GM12875 (cell line): Measurements from ENCODE around the gene PRKAR1A.
"Not testable (repeated sequence)": the region's sequence is repeated elsewhere in the genome, so short reads cannot be mapped to it uniquely, and the experiment has no call there.

Experiments used
- H3K4me3 ChIP-seq: one replicate; pipeline ENCODE4 v1.5.1; 2011; ENCODE audit warnings: low read depth, low read length, control low read depth
- CTCF ChIP-seq: IDR thresholded peaks from 2 replicates; pipeline ENCODE4 v1.5.1; 2011; ENCODE audit warnings: low read depth, mild to moderate bottlenecking, control low read depth, inconsistent platforms, low read length, moderate library complexity, borderline replicate concordance; ENCODE audit not compliant: insufficient read depth

The PRKAR1A gene

GRCh38 chr17:68482576-68483041 lies 29.6 kb upstream of the PRKAR1A start:
- no peak for TF ChIP-seq CTCF
- H3K4me3 ChIP-seq, result no peak overlapping the region

DNA sequence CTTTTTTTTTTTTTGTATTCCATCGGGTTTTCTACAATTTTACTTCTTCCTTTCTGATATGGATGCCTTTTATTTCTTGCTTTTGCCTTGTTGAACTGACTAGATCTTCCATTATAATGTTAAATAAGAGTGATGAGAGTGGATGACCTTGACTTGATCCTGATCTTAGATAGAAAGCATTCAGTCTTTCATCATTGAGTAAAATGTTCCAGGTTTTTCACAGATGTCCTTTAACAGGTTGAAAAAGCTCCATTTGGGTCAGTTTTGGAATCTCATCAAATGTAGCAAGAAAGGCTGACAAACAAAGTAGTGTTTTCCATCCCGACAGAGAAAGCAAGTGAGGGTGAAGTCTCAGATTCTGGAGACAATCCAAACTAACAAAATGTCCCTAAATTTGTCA lies 27.8 kb upstream of the PRKAR1A start:
- TF ChIP-seq CTCF, result no peak
- no peak overlapping the region for H3K4me3 ChIP-seq

DNA sequence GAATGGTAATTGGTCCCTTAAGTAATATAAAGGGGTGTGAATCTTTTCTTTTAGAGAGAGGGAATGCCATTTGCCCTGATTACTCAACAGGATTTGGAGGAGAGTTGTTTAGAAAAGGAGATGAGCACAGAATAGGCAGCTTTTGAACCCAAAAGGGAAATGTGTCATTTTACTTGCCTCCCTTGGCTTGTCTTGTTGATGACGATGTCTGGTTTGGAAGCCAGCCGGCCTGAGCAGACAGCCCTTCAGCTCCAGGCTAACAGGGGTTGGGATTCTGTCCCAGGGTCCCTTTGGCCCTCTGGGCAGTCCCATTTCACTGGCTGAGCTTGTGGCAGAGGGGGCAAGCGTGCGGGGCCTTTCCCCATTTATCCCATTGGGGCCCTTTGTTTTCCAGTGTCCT lies 22.3 kb upstream of the PRKAR1A start:
- H3K4me3 ChIP-seq, result no peak overlapping the region

DNA sequence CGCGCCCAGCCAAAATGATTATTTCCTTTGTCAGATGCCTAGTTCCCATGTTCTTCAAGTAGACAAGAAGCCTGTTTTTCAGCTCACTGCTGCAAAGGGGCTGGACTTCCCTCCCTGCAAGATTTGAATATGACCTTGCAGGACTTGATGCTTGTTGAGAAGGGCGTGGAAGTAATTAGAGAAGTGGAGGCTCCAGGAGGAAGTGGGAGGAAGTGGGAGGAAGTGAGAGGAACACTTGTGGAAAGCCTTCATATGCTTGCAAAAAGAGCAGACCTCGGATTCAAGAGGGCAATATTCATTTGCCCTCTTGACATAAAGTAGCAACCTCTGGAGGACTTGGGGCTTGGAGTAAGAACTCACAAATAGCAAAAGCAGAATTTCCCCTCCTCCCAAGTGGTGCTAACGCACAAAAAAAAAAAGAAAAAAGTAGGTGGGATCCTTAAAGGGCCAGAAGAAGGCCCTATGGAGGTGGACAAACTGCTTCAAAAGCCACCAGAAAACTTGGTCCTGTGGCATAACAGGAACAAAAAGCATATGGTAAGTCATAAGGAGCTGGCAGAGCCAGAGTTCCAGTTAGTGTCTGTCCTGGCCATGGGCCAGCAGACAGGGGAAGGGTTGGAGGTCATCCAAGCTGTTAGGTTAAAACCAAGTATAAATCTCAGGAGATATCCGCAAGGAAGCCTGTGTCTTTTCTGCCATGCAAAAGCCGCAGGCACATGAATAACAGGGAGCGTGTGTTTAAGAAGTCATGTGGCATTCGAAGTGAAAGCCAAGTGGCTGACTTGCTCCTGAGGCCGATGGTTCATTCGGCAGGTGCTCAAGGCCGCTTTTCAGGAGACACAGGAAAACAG lies 20.6 kb upstream of the PRKAR1A start:
- no peak overlapping the region for H3K4me3 ChIP-seq

More for the DNA sequence above, 22.3 kb upstream of the PRKAR1A start:
- no peak for TF ChIP-seq CTCF

GRCh38 chr17:68492394-68493054 lies 19.7 kb upstream of the PRKAR1A start:
- not testable (repeated sequence) for H3K4me3 ChIP-seq

More for the DNA sequence above, 20.6 kb upstream of the PRKAR1A start:
- TF ChIP-seq CTCF, result no peak

DNA sequence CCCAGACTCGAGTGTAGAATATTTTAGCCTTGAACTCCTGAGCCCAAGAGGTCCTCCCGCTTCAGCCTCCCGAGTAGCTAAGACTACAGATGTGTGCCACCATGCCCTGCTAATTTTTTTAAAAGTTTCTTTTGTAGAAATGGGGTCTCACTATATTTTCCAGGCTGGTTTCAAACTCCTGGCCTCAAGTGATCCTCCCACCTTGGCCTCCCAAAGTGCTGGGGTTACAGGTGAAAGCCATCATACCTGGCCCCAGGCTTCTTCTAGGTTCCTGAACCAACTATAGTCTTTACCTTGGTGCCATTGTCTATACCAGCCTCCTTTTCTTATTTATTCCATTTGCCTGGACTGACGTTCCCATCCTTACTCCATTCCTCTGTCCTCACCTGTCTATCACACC lies 17.1 kb upstream of the PRKAR1A start:
- H3K4me3 ChIP-seq, result no peak overlapping the region
- TF ChIP-seq CTCF, result no peak

GRCh38 chr17:68497885-68498319 lies 14.3 kb upstream of the PRKAR1A start:
- H3K4me3 ChIP-seq, result no peak overlapping the region

More at GRCh38 chr17:68497885-68498319, 14.3 kb upstream of the PRKAR1A start:
- no peak for TF ChIP-seq CTCF
